ENCODE results near the gene NAPG.
"Not testable (repeated sequence)": the region's sequence is repeated elsewhere in the genome, so short reads cannot be mapped to it uniquely, and the experiment has no call there.

DNA sequence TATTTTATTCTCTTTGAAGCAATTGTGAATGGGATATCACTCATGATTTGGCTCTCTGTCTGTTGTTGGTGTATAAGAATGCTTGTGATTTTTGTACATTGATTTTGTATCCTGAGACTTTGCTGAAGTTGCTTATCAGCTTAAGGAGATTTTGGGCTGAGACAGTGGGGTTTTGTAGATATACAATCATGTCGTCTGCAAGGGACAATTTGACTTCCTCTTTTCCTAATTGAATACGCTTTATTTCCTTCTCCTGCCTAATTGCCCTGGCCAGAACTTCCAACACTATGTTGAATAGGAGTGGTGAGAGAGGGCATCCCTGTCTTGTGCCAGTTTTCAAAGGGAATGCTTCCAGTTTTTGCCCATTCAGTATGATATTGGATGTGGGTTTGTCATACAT is 48.6 kb downstream of the NAPG start:
- not testable (repeated sequence) for TF ChIP-seq POLR2A, CTCF (IDR thresholded peaks at IDR 0.05)
